IMR-90 (cell line): ENCODE data around the gene LILRB2. TPM values are rescaled to one million over a fixed set of nuclear protein-coding genes. Genes with fewer than 3 reads are reported as not detected.

Experiments used
- ATAC-seq: fragments of 200-7000 bp; cut with Tn5 transposase; 2 replicates; pipeline ENCODE4 v1.9.1; 2020; ENCODE audit warnings: low read depth, mild to moderate bottlenecking, moderate library complexity
- BruUV-seq: library from RNA; stranded (reverse); fragments of 400-500 nt; replicated peaks from 2 replicates; lab custom pipeline; 2021; lab: Mats Ljungman, UMichigan
- CTCF ChIA-PET: fragments of 300-600 bp; formaldehyde crosslinking; extraction: SDS; loops from one replicate; lab custom pipeline; 2021; ENCODE audit warnings: antibody characterized with exemption; lab: Yijun Ruan, JAX
- POLR2A ChIA-PET: fragments of 300-600 bp; sonication (Branson Sonifier 250); formaldehyde crosslinking; loops from one replicate; lab custom pipeline; 2022; ENCODE audit warnings: antibody characterized with exemption; ENCODE audit not compliant: unreplicated experiment; lab: Charles Lee
- DNase-seq: peaks from one replicate; pipeline ENCODE4 v3.0.0; 2013
- H2AFZ ChIP-seq: replicated peaks from 2 replicates; pipeline ENCODE3; 2013; ENCODE audit warnings: low read length, mild to moderate bottlenecking; ENCODE audit not compliant: poor library complexity
- H2AK5ac ChIP-seq: 2 replicates; pipeline ENCODE4 v1.6.1; 2013; ENCODE audit warnings: low read depth, low read length, inconsistent platforms
- H2AK9ac ChIP-seq: replicated peaks from 2 replicates; pipeline ENCODE3; 2013; ENCODE audit warnings: mild to moderate bottlenecking, low read depth, low read length, moderate library complexity; ENCODE audit not compliant: poor library complexity
- H2BK120ac ChIP-seq: 2 replicates; pipeline ENCODE4 v1.6.1; 2013; ENCODE audit warnings: low read depth, low read length, inconsistent platforms
- H2BK15ac ChIP-seq: 3 replicates; pipeline ENCODE4 v1.6.1; 2013; ENCODE audit warnings: low read depth, low read length, inconsistent platforms
- H2BK20ac ChIP-seq: 2 replicates; pipeline ENCODE4 v1.6.1; 2013; ENCODE audit warnings: low read depth, mild to moderate bottlenecking, inconsistent platforms, low read length, moderate library complexity
- H2BK5ac ChIP-seq: 2 replicates; pipeline ENCODE4 v1.6.1; 2013; ENCODE audit warnings: mild to moderate bottlenecking, low read depth, low read length, inconsistent platforms; ENCODE audit not compliant: poor library complexity, severe bottlenecking
- H3K14ac ChIP-seq: replicated peaks from 2 replicates; pipeline ENCODE4 v1.6.1; 2013; ENCODE audit warnings: low read depth, low read length, inconsistent platforms
- H3K18ac ChIP-seq: 2 replicates; pipeline ENCODE4 v1.6.1; 2013; ENCODE audit warnings: low read depth, low read length, control low read depth
- H3K23ac ChIP-seq: 2 replicates; pipeline ENCODE4 v1.6.1; 2013; ENCODE audit warnings: low read depth, low read length, inconsistent platforms
- H3K27ac ChIP-seq: 2 replicates; pipeline ENCODE4 v1.5.1; 2013; ENCODE audit warnings: mild to moderate bottlenecking, control low read depth, low read length; ENCODE audit not compliant: insufficient read depth
- H3K27me3 ChIP-seq: 2 replicates; pipeline ENCODE4 v1.6.1; 2013; ENCODE audit warnings: low read length; ENCODE audit not compliant: control insufficient read depth, insufficient read depth
- H3K36me3 ChIP-seq: 2 replicates; pipeline ENCODE4 v1.6.1; 2013; ENCODE audit warnings: low read length, mixed read lengths; ENCODE audit not compliant: control insufficient read depth, insufficient read depth
- H3K4ac ChIP-seq: 2 replicates; pipeline ENCODE4 v1.6.1; 2013; ENCODE audit warnings: low read depth, low read length, inconsistent platforms
- H3K4me1 ChIP-seq: 2 replicates; pipeline ENCODE4 v1.6.1; 2013; ENCODE audit warnings: low read length, mixed read lengths; ENCODE audit not compliant: control insufficient read depth, insufficient read depth
- H3K4me2 ChIP-seq: 2 replicates; pipeline ENCODE4 v1.6.1; 2013; ENCODE audit warnings: low read depth, mild to moderate bottlenecking, control low read depth, low read length, moderate library complexity
- H3K4me3 ChIP-seq: 2 replicates; pipeline ENCODE4 v1.5.1; 2013; ENCODE audit warnings: low read depth, mild to moderate bottlenecking, control low read depth, low read length, moderate library complexity; ENCODE audit not compliant: insufficient read depth
- H3K56ac ChIP-seq: 2 replicates; pipeline ENCODE4 v1.6.1; 2013; ENCODE audit warnings: low read length, inconsistent platforms; ENCODE audit not compliant: insufficient read depth; ENCODE audit errors: extremely low read depth
- H3K79me1 ChIP-seq, 2 experiments: 2 replicates each; pipeline ENCODE4 v1.6.1; 2013; ENCODE audit warnings: low read length in 2 of 2, inconsistent platforms in 1 of 2, low read depth in 1 of 2
- H3K9ac ChIP-seq: 2 replicates; pipeline ENCODE4 v1.6.1; 2013; ENCODE audit warnings: low read depth, low read length, control low read depth
- H3K9me1 ChIP-seq: 2 replicates; pipeline ENCODE4 v1.6.1; 2013; ENCODE audit warnings: low read length, inconsistent platforms; ENCODE audit not compliant: insufficient read depth
- H3K9me3 ChIP-seq: 2 replicates; pipeline ENCODE4 v1.6.1; 2013; ENCODE audit warnings: low read length; ENCODE audit not compliant: control insufficient read depth, insufficient read depth
- H4K20me1 ChIP-seq: 2 replicates; pipeline ENCODE4 v1.6.1; 2013; ENCODE audit warnings: low read length, inconsistent platforms; ENCODE audit not compliant: insufficient read depth
- H4K5ac ChIP-seq: 2 replicates; pipeline ENCODE4 v1.6.1; 2013; ENCODE audit warnings: mild to moderate bottlenecking, low read depth, low read length, control low read depth
- H4K8ac ChIP-seq, 2 experiments: 2 replicates each; pipeline ENCODE4 v1.6.1; 2013; ENCODE audit warnings: low read depth in 2 of 2, low read length in 2 of 2, control low read depth in 1 of 2, inconsistent platforms in 1 of 2
- H4K91ac ChIP-seq: 2 replicates; pipeline ENCODE4 v1.6.1; 2013; ENCODE audit warnings: low read depth, low read length, inconsistent platforms; ENCODE audit not compliant: insufficient read depth
- BHLHE40 ChIP-seq: fragments of 150-350 bp; IDR thresholded peaks from 2 replicates; pipeline ENCODE4 v1.6.1; 2016; ENCODE audit warnings: mild to moderate bottlenecking, low read depth, low read length
- CEBPB ChIP-seq: IDR thresholded peaks from 2 replicates; pipeline ENCODE4 v1.6.1; 2012; ENCODE audit warnings: low read depth, low read length, improper control_type of control experiment
- CHD1 ChIP-seq: IDR thresholded peaks from 2 replicates; pipeline ENCODE4 v1.6.1; 2012; ENCODE audit warnings: low read depth, low read length, improper control_type of control experiment
- CTCF ChIP-seq: conservative IDR thresholded peaks from 2 replicates; pipeline ENCODE4 v1.5.1; 2012; ENCODE audit warnings: mild to moderate bottlenecking, low read depth, low read length, improper control_type of control experiment
- ELK1 ChIP-seq: fragments of 150-350 bp; IDR thresholded peaks from 2 replicates; pipeline ENCODE4 v1.6.1; 2016; ENCODE audit warnings: low read depth, mild to moderate bottlenecking, low read length, moderate library complexity, borderline replicate concordance
- FOS ChIP-seq: fragments of 150-350 bp; IDR thresholded peaks from 2 replicates; pipeline ENCODE4 v1.6.1; 2016; ENCODE audit warnings: low read depth, low read length
- MAFK ChIP-seq: IDR thresholded peaks from 2 replicates; pipeline ENCODE4 v1.6.1; 2012; ENCODE audit warnings: low read depth, low read length, improper control_type of control experiment
- NFE2L2 ChIP-seq: fragments of 150-350 bp; IDR thresholded peaks from 2 replicates; pipeline ENCODE4 v1.6.1; 2016; ENCODE audit warnings: low read depth, mild to moderate bottlenecking, low read length
- POLR2A ChIP-seq: IDR thresholded peaks from 2 replicates; pipeline ENCODE4 v1.6.1; 2012; ENCODE audit warnings: mild to moderate bottlenecking, low read depth, low read length
- RAD21 ChIP-seq: IDR thresholded peaks from 2 replicates; pipeline ENCODE4 v1.6.1; 2012; ENCODE audit warnings: low read length, improper control_type of control experiment
- RCOR1 ChIP-seq: IDR thresholded peaks from 2 replicates; pipeline ENCODE4 v1.6.1; 2012; ENCODE audit warnings: mild to moderate bottlenecking, low read length, improper control_type of control experiment; ENCODE audit not compliant: insufficient replicate concordance
- SMC3 ChIP-seq: fragments of 150-350 bp; IDR thresholded peaks from 2 replicates; pipeline ENCODE4 v1.6.1; 2016; ENCODE audit warnings: low read depth, mild to moderate bottlenecking, antibody characterized with exemption, low read length, moderate library complexity
- USF2 ChIP-seq: fragments of 150-350 bp; IDR thresholded peaks from 2 replicates; pipeline ENCODE4 v1.6.1; 2017; ENCODE audit warnings: mild to moderate bottlenecking, antibody characterized with exemption, low read length, low read depth
- WGBS, 2 experiments: methylation state at CpG; one replicate each; pipeline versions ENCODE4 v1.1.5 to v1.1.7; 2013; ENCODE audit warnings: missing lambda C conversion rate in 2 of 2; ENCODE audit not compliant: insufficient read length in 1 of 2; ENCODE audit errors: extremely low coverage in 2 of 2; 5-methylcytosine and 5-hydroxymethylcytosine counted together
- dilution Hi-C: fragments of 300-500 bp; cut with HindIII; formaldehyde crosslinking; loops from one replicate; pipeline ENCODE4 v1.14.3; 2018; ENCODE audit warnings: low sequenced_read_pairs; ENCODE audit not compliant: unreplicated experiment
- in situ Hi-C: fragments of 300-500 bp; cut with MboI; formaldehyde crosslinking; loops from 3 replicates; pipeline ENCODE4 v1.14.3; 2019; ENCODE audit warnings: low sequenced_read_pairs, inconsistent platforms, mixed read lengths
- intact Hi-C: fragments of 100-400 bp; cut with micrococcal nuclease; formaldehyde crosslinking; loops from 2 replicates; pipeline ENCODE4 v1.10.0; 2022
- polyA plus RNA-seq, 3 experiments: library from polyadenylated mRNA; depleted of rRNA; stranded (reverse); fragments of >200 nt; gene quantifications; 2 replicates each; pipeline ENCODE4 v1.2.3, GENCODE V29; 2012; ENCODE audit warnings: low replicate concordance in 1 of 3
- total RNA-seq: library from RNA; depleted of rRNA; stranded (reverse); fragments of >200 nt; gene quantifications from 2 replicates; pipeline ENCODE4 v1.2.3, GENCODE V29; 2012

Gene LILRB2
- total and polyA plus RNA-seq, 2 of the 4 experiments (the other 2 are of a cell fraction) = not detected

GRCh38 chr19:54231077-54231931 lies 49.6 kb downstream of the LILRB2 start (continued):
- TF ChIP-seq FOS (no peak), CHD1 (no peak)

- no peak overlapping the region for H3K14ac ChIP-seq
- no peaks in the 10 kb centered on the region for H3K79me1 ChIP-seq
- ChIA-PET CTCF (no interaction called here), POLR2A (no interaction called here)
- no peak overlapping the region for H3K4me3 ChIP-seq
- no TSS peak for BruUV-seq
- no peaks in the 10 kb centered on the region for H3K36me3 ChIP-seq
- no peak overlapping the region for H2AFZ ChIP-seq
- H4K91ac ChIP-seq = no peak overlapping the region
- no peak overlapping the region for H3K56ac ChIP-seq
- no peak overlapping the region for H3K27ac ChIP-seq
- H2BK20ac ChIP-seq = no peak overlapping the region
- ATAC-seq = no peak
- no peak overlapping the region for H3K18ac ChIP-seq
- H3K4me2 ChIP-seq = no peak overlapping the region
- no peaks in the 10 kb centered on the region for H3K4me1 ChIP-seq
- dilution Hi-C loops (no loop called here), in situ Hi-C loops (no loop called here), intact Hi-C loops (no loop called here)
- no peak overlapping the region for H4K8ac ChIP-seq
- H4K20me1 ChIP-seq = no peaks in the 10 kb centered on the region
- H2BK120ac ChIP-seq = no peak overlapping the region
- WGBS, 2 experiments = 74% methylated on average over 6 of the region's 7 CpGs; no CpG with 5 or more reads in 1 of the 2 experiments
- no peak for DNase-seq
- H4K5ac ChIP-seq = no peak overlapping the region
- H3K9me1 ChIP-seq = no peaks in the 10 kb centered on the region; the same call in 1 of the 2 replicates
- no peaks in the 10 kb centered on the region for H3K9me3 ChIP-seq
- H3K4ac ChIP-seq = no peak overlapping the region
- H3K27me3 ChIP-seq = peaks cover 4% of the 10 kb centered on the region
- no peak overlapping the region for H3K9ac ChIP-seq
- H2AK5ac ChIP-seq = no peak overlapping the region
- H2BK15ac ChIP-seq = no peak overlapping the region
- no peak overlapping the region for H2AK9ac ChIP-seq
- no peak overlapping the region for H2BK5ac ChIP-seq
- no peak overlapping the region for H3K23ac ChIP-seq
- TF ChIP-seq BHLHE40 = no peak
- no peak for TF ChIP-seq RAD21
- TF ChIP-seq CEBPB = no peak
- no peak for TF ChIP-seq NFE2L2
- no peak for TF ChIP-seq CTCF
- TF ChIP-seq SMC3 = no peak
- TF ChIP-seq ELK1 = no peak
- no peak for TF ChIP-seq POLR2A
- no peak for TF ChIP-seq RCOR1
- no peak for TF ChIP-seq USF2
- no peak for TF ChIP-seq FOS
- no peak for TF ChIP-seq CHD1
- no peak for TF ChIP-seq MAFK
These were observed 50.9 kb downstream of the LILRB2 start for GRCh38 chr19:54230031-54230430.
